ENCODE results near the gene STAT5A. TPM values are rescaled to one million over a fixed set of nuclear protein-coding genes. Genes with fewer than 3 reads are reported as not detected.

STAT5A gene
- total RNA-seq, 1 donor from 2014 or later, result 346 TPM

DNA sequence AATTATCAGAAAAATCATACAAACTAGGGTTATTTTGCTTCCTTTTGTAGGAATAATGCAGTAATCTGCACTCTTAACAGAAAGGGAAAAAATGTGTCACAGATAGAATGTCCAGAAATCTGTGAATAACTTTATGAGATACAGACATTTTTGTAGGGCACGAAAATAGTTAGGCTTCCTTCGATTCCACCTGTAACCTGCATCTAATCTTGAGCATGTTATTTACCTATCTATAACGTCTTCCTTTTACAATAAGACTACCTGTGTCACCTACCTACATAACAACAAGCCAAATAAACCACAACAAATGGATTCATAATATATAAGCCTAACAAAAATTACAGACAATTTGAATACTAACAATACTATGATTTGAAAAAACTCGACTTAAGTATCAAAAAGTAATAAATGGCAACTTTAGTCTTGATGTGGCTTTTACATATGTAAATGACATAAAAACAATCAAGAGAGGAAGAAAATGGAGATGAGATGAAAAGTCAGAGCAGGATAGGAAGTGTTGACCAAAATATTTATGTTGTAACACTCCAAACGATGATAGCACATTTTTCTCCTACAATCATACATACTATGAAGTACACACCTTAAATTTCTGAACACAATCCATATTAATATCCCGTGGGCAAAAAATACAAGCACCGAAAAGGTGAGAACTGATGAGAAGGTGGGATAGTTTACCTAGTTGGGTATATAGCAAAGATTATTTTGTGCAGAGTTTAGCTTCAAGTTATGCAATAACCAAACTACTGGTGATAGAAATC lies 14.6 kb upstream of the STAT5A start:
- peaks cover 45% of the 10 kb centered on the region for H3K36me3 Mint-ChIP-seq (ENCODE audit: low read depth)
- peak overlapping the region; percentile 98 for H3K4me3 Mint-ChIP-seq
- intact Hi-C loops (cut with micrococcal nuclease), result loop anchor here (2.0 kb wide), 3 partner anchors 25 to 115 kb away; partner anchors contain the start of gene STAT3
- peaks cover 67% of the 10 kb centered on the region for H3K4me1 Mint-ChIP-seq
- no peaks in the 10 kb centered on the region for H3K27me3 Mint-ChIP-seq
- peak overlapping the region; percentile 90 for H3K27ac Mint-ChIP-seq
- no peak for DNase-seq
- H3K9me3 Mint-ChIP-seq, result no peaks in the 10 kb centered on the region

DNA sequence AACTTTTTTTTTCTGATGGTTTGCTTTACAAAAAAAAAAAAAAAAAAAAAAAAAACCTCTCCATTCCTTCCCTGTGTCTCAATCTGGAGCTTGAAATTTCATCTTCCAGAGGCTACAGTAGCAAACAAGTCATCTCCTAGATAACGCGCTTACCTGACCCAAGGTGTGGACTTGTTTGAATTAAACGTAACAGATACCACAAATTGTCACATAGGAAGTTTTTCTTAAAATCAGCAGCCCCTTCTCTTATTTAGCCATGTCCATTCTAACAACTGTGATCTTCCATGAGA lies 14.1 kb upstream of the STAT5A start:
- intact Hi-C loops (cut with micrococcal nuclease), result loop anchor here (2.0 kb wide), 2 partner anchors 25 to 51 kb away; no protein-coding TSS in a partner anchor
- Mint-ChIP-seq H3K27ac (peak overlapping the region; percentile 95), H3K9me3 (no peaks in the 10 kb centered on the region), H3K27me3 (no peaks in the 10 kb centered on the region), H3K4me3 (peak overlapping the region; percentile 98), H3K36me3 (ENCODE audit: low read depth) (peaks cover 43% of the 10 kb centered on the region), H3K4me1 (peaks cover 63% of the 10 kb centered on the region)
- no peak for DNase-seq

DNA sequence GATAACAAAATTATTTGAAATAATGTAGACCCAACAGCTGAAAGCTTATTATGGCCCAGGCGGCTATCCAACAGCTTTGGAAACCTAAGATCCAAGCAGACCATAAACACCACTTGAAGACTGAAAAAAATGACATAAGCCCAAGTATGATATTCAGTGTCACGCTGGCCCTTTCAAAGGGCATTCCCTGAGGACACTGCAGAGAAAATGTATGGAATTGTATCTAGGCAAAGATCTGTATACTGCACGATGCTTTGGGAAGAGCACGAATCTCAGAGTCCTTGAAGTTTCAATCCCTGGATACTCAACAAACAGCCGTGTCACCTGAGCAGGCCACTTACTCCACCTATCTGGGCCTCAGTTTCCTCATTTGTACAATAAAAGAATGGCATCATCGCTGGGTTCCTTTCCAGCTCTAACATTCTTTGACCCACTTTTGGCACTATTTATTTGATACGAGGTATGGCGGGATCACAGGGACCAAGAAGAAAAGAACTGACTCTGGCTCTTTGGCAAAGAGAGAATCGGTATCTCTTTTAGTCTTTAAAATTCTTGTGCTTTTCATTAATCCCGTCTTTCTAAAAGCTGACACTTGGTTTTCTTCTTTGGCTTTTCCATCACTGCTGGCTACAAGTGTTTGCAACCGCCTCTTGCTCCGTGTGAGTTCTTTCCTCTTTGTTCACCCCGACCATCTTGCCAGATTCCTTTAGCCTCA lies 13.3 kb upstream of the STAT5A start:
- DNase-seq, result no peak
- Mint-ChIP-seq H3K4me1 (peaks cover 55% of the 10 kb centered on the region), H3K36me3 (ENCODE audit: low read depth) (peaks cover 41% of the 10 kb centered on the region), H3K4me3 (peak overlapping the region; percentile 98), H3K27me3 (no peaks in the 10 kb centered on the region), H3K9me3 (no peaks in the 10 kb centered on the region), H3K27ac (peak overlapping the region; percentile 95)
- intact Hi-C loops (cut with micrococcal nuclease), result loop anchor here (2.0 kb wide), 2 partner anchors 26 to 52 kb away; no protein-coding TSS in a partner anchor

- intact Hi-C loops (cut with micrococcal nuclease), result loop anchor here (2.0 kb wide), 2 partner anchors 27 to 53 kb away; no protein-coding TSS in a partner anchor
- H3K4me1 Mint-ChIP-seq, result peaks cover 49% of the 10 kb centered on the region
- peaks cover 38% of the 10 kb centered on the region for H3K36me3 Mint-ChIP-seq (ENCODE audit: low read depth)
- H3K27ac Mint-ChIP-seq, result peak overlapping the region; percentile 95
- H3K4me3 Mint-ChIP-seq, result peak overlapping the region; percentile 98
- H3K27me3 Mint-ChIP-seq, result no peaks in the 10 kb centered on the region
- H3K9me3 Mint-ChIP-seq, result no peaks in the 10 kb centered on the region
- peak; percentile 78 for DNase-seq
Observed at GRCh38 chr17:42275527-42276358, 12.6 kb upstream of the STAT5A start.

DNA sequence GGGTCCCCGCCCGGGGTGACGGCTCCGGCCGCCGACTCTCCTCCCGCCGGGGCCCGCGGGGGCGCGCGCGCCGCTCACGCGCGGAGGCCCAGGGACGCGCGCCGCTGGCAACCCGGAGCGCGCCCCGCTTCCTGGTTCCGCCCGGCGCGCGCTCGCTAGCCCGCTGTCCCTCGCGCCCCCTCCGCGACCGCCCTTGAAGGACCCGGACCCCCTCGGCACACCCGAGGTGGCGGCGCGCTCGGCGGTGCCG lies 12.0 kb upstream of the STAT5A start, which contains the start of gene STAT5B:
TSS of gene STAT5B (minus strand) at position 33 of the 250 bp plus-strand sequence. CDS start 44,264 bp downstream, outside the sequence.
- H3K27me3 Mint-ChIP-seq, result no peaks in the 10 kb centered on the region
- peak; percentile 94 for DNase-seq
- H3K27ac Mint-ChIP-seq, result peak within 1 kb of the TSS; percentile 95
- H3K4me3 Mint-ChIP-seq, result peak within 1 kb of the TSS; percentile 98
- no peaks in the 10 kb centered on the region for H3K9me3 Mint-ChIP-seq
- intact Hi-C loops (cut with micrococcal nuclease), result no loop called here
- peaks cover 44% of the 10 kb centered on the region for H3K4me1 Mint-ChIP-seq
- peaks cover 35% of the 10 kb centered on the region for H3K36me3 Mint-ChIP-seq (ENCODE audit: low read depth)

DNA sequence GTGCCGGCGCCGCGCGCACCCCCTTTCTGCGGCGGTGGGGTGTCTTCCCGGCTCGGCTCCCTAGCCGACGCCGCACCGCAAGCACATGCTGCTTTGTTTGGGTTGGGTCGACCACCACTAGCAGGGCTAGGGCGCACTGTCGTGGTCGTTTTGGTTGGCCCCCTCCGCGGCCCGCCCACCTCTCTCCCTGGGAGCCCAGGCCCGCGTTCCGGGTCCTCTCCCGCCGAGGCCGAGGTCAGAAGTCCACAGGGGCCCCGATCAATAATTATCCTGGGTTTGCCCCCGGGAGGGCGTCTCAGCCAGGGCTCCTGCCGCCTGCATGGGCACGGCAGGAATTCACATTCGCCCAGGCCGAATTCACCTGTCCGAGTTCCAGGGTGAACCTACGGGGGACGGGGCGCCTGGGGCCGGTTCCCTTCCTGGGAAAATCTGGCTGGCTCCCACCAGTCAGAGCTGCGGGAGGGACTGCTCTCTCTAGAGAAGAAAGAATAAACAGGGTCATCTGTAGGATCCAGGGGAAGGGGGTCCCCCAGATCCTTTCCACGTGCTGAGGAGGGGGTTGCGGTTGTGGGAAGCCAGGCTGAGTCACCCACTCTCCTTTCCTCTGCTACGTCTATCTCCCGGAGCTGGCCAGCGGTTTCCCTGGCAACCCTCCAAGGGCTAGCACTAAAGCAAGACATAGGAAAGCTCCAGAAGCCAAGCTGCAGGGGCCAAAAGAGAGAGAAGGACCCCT lies 11.5 kb upstream of the STAT5A start:
- Mint-ChIP-seq H3K9me3 (no peaks in the 10 kb centered on the region), H3K27me3 (no peaks in the 10 kb centered on the region), H3K27ac (peak overlapping the region; percentile 94), H3K4me1 (peaks cover 41% of the 10 kb centered on the region), H3K36me3 (ENCODE audit: low read depth) (peaks cover 32% of the 10 kb centered on the region), H3K4me3 (peak overlapping the region; percentile 80)
- intact Hi-C loops (cut with micrococcal nuclease), result loop anchor here (1.0 kb wide), 1 partner anchor 11 kb away; no protein-coding TSS in a partner anchor
- peak; percentile 75 for DNase-seq

DNA sequence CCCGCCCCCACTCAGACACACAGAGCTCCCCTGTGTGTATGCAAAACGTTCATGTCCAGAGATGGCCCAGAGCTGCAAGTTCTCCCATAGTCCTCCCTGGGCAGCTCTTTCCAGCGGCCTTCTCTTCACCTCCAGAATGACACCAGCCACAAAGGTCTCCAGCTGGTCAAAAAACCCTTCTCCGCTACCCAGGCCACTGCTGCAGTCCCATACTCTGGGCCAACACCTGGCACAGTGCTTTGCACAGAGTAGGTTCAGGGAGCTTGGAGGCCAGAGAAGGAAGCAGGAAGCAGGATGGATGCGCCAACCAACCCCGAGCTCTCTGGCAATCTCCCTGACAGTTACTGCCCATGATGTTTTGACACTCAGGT lies 11.0 kb upstream of the STAT5A start:
- peaks cover 36% of the 10 kb centered on the region for H3K4me1 Mint-ChIP-seq
- peaks cover 32% of the 10 kb centered on the region for H3K36me3 Mint-ChIP-seq (ENCODE audit: low read depth)
- intact Hi-C loops (cut with micrococcal nuclease), result loop anchor here (1.0 kb wide), 1 partner anchor 10 kb away; no protein-coding TSS in a partner anchor
- H3K4me3 Mint-ChIP-seq, result peak overlapping the region; percentile 80
- H3K9me3 Mint-ChIP-seq, result no peaks in the 10 kb centered on the region
- no peaks in the 10 kb centered on the region for H3K27me3 Mint-ChIP-seq
- DNase-seq, result no peak
- peak overlapping the region; percentile 94 for H3K27ac Mint-ChIP-seq

- no peak for DNase-seq
- intact Hi-C loops (cut with micrococcal nuclease), result no loop called here
- Mint-ChIP-seq H3K4me1 (peaks cover 26% of the 10 kb centered on the region), H3K4me3 (no peak overlapping the region), H3K9me3 (no peaks in the 10 kb centered on the region), H3K27ac (no peak overlapping the region), H3K36me3 (ENCODE audit: low read depth) (peaks cover 24% of the 10 kb centered on the region), H3K27me3 (no peaks in the 10 kb centered on the region)
Observed at GRCh38 chr17:42279776-42280630, 8.3 kb upstream of the STAT5A start.

DNA sequence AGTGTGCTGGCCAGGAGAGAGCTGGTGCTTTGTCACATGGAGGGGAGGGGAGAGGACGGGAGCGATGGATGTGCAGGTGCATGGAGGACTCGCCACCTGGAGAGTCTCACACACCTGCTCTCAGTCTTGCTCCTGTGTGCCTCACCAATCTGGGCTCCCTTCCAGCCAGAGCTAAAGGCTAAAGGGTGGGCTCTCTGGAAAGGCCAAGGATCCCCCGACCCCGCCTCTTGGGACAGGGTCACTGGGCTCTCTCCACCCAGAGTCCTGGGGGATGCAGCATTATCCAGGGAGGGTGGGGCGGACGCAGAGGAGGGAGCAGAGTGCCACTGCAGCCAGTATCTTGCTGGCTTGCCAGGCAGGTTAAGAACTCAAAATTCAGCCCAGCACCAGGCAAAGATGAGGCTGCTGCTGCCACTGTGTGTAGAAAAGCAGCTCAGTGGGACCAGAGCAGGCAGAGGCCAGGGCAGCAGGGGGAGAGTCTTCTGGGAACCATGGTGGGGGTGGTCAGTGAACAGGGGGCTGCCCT lies 6.7 kb upstream of the STAT5A start:
- intact Hi-C loops (cut with micrococcal nuclease), result no loop called here
- no peak for DNase-seq
- H3K4me1 Mint-ChIP-seq, result peaks cover 32% of the 10 kb centered on the region
- H3K4me3 Mint-ChIP-seq, result no peak overlapping the region
- no peaks in the 10 kb centered on the region for H3K27me3 Mint-ChIP-seq
- no peaks in the 10 kb centered on the region for H3K9me3 Mint-ChIP-seq
- peaks cover 23% of the 10 kb centered on the region for H3K36me3 Mint-ChIP-seq (ENCODE audit: low read depth)
- no peak overlapping the region for H3K27ac Mint-ChIP-seq

- DNase-seq, result no peak
- H3K36me3 Mint-ChIP-seq (ENCODE audit: low read depth), result peaks cover 30% of the 10 kb centered on the region
- peak overlapping the region; percentile 20 for H3K4me3 Mint-ChIP-seq
- H3K4me1 Mint-ChIP-seq, result peaks cover 32% of the 10 kb centered on the region
- H3K9me3 Mint-ChIP-seq, result no peaks in the 10 kb centered on the region
- intact Hi-C loops (cut with micrococcal nuclease), result no loop called here
- H3K27ac Mint-ChIP-seq, result peak overlapping the region; percentile 45
- H3K27me3 Mint-ChIP-seq, result no peaks in the 10 kb centered on the region
Observed at GRCh38 chr17:42282478-42283080, 5.7 kb upstream of the STAT5A start.

- no peaks in the 10 kb centered on the region for H3K9me3 Mint-ChIP-seq
- intact Hi-C loops (cut with micrococcal nuclease), result no loop called here
- peak overlapping the region; percentile 26 for H3K27ac Mint-ChIP-seq
- no peak for DNase-seq
- peaks cover 31% of the 10 kb centered on the region for H3K4me1 Mint-ChIP-seq
- H3K36me3 Mint-ChIP-seq (ENCODE audit: low read depth), result peaks cover 29% of the 10 kb centered on the region
- H3K27me3 Mint-ChIP-seq, result no peaks in the 10 kb centered on the region
- no peak overlapping the region for H3K4me3 Mint-ChIP-seq
Observed at GRCh38 chr17:42283241-42284023, 4.9 kb upstream of the STAT5A start.

GRCh38 chr17:42284024-42284369 lies 4.3 kb upstream of the STAT5A start:
- Mint-ChIP-seq H3K4me3 (no peak overlapping the region), H3K4me1 (peaks cover 31% of the 10 kb centered on the region), H3K27me3 (no peaks in the 10 kb centered on the region), H3K9me3 (no peaks in the 10 kb centered on the region), H3K36me3 (ENCODE audit: low read depth) (peaks cover 31% of the 10 kb centered on the region), H3K27ac (no peak overlapping the region)
- no peak for DNase-seq
- intact Hi-C loops (cut with micrococcal nuclease), result no loop called here
